ENCODE results near the gene FBXO10.

Gene FBXO10

GRCh38 chr9:37592108-37592951, 16.1 kb upstream of the FBXO10 start, which contains the start of gene TOMM5:
Gene TOMM5, minus strand, starts transcription at chr9:37592597. Its CDS starts 65 bp downstream, at chr9:37592532.
- peak; percentile 83 for DNase-seq

GRCh38 chr9:37587521-37587920, 11.3 kb upstream of the FBXO10 start:
- DNase-seq: no peak

GRCh38 chr9:37583522-37584121, 7.4 kb upstream of the FBXO10 start:
- DNase-seq: no peak

GRCh38 chr9:37582548-37583157, 6.5 kb upstream of the FBXO10 start:
- peak; percentile 50 for DNase-seq

- DNase-seq: no peak
These were observed 667 bp downstream of the FBXO10 start for GRCh38 chr9:37575511-37575914.

- no peak for DNase-seq
These were observed 1.2 kb downstream of the FBXO10 start for GRCh38 chr9:37575001-37575400.

- DNase-seq: no peak
These were observed 1.9 kb downstream of the FBXO10 start for GRCh38 chr9:37574241-37574721.

GRCh38 chr9:37571282-37571681, 4.9 kb downstream of the FBXO10 start:
- DNase-seq: no peak

- no peak for DNase-seq
These were observed 9.5 kb downstream of the FBXO10 start for GRCh38 chr9:37566716-37567115.

GRCh38 chr9:37565661-37566618, 10.2 kb downstream of the FBXO10 start:
- DNase-seq: no peak

- DNase-seq: no peak
These were observed 11.3 kb downstream of the FBXO10 start for GRCh38 chr9:37564916-37565315.

GRCh38 chr9:37563806-37564513, 12.2 kb downstream of the FBXO10 start:
- no peak for DNase-seq

GRCh38 chr9:37562826-37563225, 13.4 kb downstream of the FBXO10 start:
- DNase-seq: no peak

GRCh38 chr9:37561682-37562081, 14.5 kb downstream of the FBXO10 start:
- DNase-seq: no peak

- no peak for DNase-seq
These were observed 16.2 kb downstream of the FBXO10 start for GRCh38 chr9:37559855-37560592.

GRCh38 chr9:37559125-37559524, 17.1 kb downstream of the FBXO10 start:
- DNase-seq: no peak

GRCh38 chr9:37555786-37556185, 20.4 kb downstream of the FBXO10 start:
- no peak for DNase-seq

- DNase-seq: no peak
These were observed 21.9 kb downstream of the FBXO10 start for GRCh38 chr9:37554318-37554717.

- no peak for DNase-seq
These were observed 24.3 kb downstream of the FBXO10 start for GRCh38 chr9:37551888-37552287.

- no peak for DNase-seq
These were observed 24.7 kb downstream of the FBXO10 start for GRCh38 chr9:37551468-37551867.

GRCh38 chr9:37550781-37551180, 25.4 kb downstream of the FBXO10 start:
- no peak for DNase-seq

All from COR-L47 (cell line).